ENCODE measurements around the gene TSPAN18.

DNA sequence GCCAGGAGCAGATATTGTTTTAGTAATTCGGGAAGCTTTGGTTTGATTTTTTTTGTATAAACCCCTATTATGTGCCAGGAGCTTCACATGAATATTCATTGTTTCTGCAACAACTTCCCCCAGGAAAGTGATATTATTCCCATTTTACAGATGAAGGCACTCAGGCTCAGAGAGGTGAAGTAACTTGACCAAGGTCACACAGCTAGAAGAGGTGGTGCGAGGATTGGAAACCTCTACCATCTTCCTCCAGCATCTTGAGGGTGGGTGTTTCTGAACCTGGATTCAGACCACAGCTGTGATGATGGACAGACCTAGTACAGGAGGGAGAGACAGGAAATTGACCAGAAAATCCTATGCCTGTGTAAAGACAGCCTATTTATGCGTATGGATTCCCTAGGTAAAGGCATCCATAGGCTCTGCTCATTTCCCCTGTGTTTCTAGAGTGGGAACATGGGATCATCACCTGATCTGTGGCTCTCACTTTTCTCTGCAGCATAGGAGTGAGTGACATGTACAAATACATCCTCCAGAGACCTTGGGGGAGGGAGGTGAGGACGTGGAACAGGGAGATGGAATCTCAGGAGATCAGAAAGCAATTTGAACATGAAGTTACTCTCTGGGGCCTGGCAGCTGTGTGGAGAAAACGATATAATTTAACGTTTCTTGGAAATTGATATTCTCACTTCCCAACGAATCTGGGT is 81.4 kb downstream of the TSPAN18 start:
- no peak for TF ChIP-seq NANOG (IDR thresholded peaks at IDR 0.05; ENCODE audit: borderline replicate concordance)
- TF ChIP-seq EZH2 (IDR thresholded peaks at IDR 0.05; ENCODE audit: low read depth, unreplicated experiment) = no peak

All from GM23338 (cell line).